ENCODE data around the gene RPP25L. TPM values are rescaled to one million over a fixed set of nuclear protein-coding genes. Genes with fewer than 3 reads are reported as not detected.

RPP25L gene
- total and polyA plus RNA-seq, 10 of the 15 experiments (the other 5 are each of a cell fraction or from before 2014, with no cell fraction given) = 7.7 to 30.2 (median 16.8) TPM

- TF ChIP-seq HSF1 (IDR thresholded peaks at IDR 0.05; ENCODE audit: low read depth, low read length) (no peak), RAD21 (IDR thresholded peaks at IDR 0.05; ENCODE audit: insufficient read depth, low read depth, low read length) (no peak), E2F8 (IDR thresholded peaks at IDR 0.05; ENCODE audit: low read depth, partially characterized antibody) (no peak), TCF3 (IDR thresholded peaks at IDR 0.05; ENCODE audit: borderline replicate concordance, insufficient read depth, low read depth, low read length) (0 out of 2 replicates have a peak, but pooled peaks have one; percentile 76), ZNF592 (IDR thresholded peaks at IDR 0.05) (no peak), NKRF (conservative IDR thresholded peaks at IDR 0.05) (peak; percentile 30), PML (IDR thresholded peaks at IDR 0.05; ENCODE audit: low read length) (no peak), CUX1 (IDR thresholded peaks at IDR 0.05; ENCODE audit: insufficient replicate concordance, low read depth, low read length) (peak; percentile 4), KLF5 (IDR thresholded peaks at IDR 0.05; ENCODE audit: partially characterized antibody) (peak; percentile 81), HDAC2 (IDR thresholded peaks at IDR 0.05) (no peak), NFXL1 (IDR thresholded peaks at IDR 0.05; ENCODE audit: borderline replicate concordance) (no peak)
Observed at GRCh38 chr9:34646211-34647083, 34.5 kb upstream of the RPP25L start, which contains the start of gene GALT (continued).

Measured in GM12878 (cell line).